GM21515 (cell line): ENCODE data around the gene OR1I1.
"Not testable (repeated sequence)": the region's sequence is repeated elsewhere in the genome, so short reads cannot be mapped to it uniquely, and the experiment has no call there.

Source experiments
- ATAC-seq: cut with Tn5 transposase; IDR thresholded peaks from one replicate; pipeline ENCODE4 v1.9.1; 2021; ENCODE audit not compliant: unreplicated experiment

The OR1I1 gene

DNA sequence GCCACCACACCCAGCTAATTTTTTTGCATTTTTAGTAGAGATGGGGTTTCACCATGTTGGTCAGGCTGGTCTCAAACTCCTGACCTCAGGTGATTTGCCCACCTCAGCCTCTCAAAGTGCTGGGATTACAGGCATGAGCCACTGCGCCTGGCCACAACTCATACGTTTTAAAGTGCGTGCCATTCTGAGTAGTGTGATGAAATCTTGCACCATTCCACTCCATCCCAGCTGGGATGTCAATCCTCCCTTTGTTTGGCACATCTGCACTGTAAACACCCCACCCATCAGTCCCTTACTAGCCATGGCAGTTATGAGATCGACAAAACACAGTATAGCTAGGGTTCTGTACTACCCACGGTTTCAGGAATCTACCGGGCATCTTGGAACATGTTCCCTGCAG lies 16.0 kb downstream of the OR1I1 start:
- ATAC-seq, result not testable (repeated sequence)

DNA sequence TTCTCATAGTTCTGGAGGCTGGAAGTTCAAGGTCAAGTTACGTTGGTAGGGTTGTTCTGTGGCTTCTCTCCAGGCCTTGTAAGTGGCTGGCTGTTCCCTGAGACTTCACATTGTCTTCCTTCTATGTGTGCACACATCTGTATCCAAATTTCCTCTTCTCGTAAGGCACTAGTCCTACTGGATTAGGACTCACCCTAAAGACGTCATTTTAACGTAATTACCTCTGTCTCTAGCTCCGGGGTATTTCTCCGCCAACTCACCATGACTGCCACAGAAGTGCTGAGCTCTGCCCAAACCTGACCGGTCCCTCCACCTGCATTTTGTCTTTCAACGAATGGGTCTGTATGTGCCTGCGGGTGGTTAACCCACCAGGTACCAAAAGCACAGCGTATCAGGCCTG lies 16.4 kb downstream of the OR1I1 start:
- no peak for ATAC-seq

DNA sequence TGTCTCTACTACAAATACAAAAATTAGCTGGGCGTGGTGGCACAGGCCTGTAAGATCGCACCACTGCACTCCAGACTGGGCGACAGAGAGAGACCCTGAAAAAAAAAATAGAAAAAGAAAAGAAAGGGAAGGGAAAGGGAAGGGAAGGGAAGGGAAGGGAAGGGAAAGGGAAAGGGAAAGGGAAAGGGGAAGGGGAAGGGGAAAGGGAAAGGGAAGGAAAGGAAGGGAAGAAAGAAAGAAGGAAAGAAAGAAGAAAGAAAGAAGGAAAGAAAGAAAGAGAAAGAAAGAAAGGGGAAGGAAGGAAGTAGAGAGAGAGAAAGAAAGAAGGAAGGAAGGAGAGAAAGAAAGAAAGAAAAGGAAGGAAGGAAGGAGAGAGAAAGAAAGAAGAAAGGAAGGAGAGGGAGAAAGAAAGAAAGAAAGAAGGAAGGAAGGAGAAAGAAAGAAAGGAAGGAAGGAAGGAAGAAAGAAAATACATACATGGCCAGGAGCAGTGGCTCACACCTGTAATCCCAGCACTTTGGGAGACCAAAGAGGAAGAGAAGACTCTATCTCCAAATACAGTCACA lies 17.1 kb downstream of the OR1I1 start:
- ATAC-seq, result no peak

DNA sequence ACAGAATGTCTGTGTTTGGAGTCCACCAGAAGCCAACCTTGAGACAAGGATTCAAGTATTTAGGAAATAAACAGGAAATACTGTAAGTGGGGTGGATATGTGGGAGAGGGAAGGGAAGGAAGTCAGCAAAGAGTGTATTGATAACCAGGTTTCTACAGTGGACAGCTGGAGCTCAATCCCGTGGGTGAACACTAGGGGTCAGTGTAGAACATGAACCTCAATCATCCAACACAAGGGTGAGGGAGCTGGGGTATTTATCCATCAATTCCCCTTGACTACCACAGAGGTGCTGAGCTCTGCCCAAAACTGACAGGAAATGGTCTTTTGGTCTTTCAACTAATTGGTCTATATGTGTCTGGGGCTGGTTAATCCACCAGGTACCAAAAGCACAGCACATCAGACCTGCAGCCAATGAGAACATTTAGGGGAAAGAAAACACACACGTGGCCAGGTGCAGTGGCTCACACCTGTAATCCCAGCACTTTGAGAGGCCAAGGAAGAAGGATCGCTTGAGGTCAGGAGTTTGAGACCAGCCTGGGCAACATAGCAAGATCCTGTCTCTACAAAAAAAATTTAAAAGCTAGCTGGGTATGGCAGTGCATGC lies 19.6 kb downstream of the OR1I1 start:
- ATAC-seq, result no peak

DNA sequence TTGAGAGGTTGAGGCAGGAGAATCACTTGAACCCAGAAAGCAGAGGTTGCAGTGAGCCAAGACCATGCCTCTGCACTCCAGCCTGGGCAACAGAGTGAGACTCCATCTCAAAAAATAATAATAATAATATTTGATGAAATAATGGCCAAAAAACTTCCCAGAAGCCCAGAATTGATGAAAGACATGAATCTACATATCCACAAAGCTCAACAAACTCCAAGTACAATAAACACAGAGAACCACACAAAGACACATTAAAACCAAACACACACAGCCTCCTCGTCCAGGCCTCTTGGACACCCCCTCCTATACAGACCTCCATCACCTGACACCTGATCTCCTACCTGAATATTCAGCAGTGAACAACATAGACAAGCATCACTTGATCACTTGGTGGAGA lies 22.0 kb downstream of the OR1I1 start:
- no peak for ATAC-seq

DNA sequence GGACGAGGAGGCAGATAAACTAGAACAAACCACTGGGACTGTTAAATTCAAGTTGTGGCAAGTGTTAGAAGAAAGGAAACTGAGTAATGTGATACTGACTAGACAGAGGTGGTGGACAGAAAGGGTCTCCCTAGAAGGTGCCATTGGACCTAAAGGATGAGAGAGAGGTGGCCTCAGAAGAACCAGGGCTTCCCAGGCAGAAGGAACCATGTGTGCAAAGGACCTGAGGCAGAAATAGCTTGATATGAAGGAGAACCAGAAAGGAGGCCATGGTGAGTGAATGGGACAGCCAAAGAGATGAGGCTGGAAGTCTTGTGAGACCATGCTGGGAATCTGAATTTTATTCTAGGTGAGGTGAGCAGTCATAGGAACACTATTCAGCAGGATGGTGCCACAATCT lies 22.4 kb downstream of the OR1I1 start:
- no peak for ATAC-seq

DNA sequence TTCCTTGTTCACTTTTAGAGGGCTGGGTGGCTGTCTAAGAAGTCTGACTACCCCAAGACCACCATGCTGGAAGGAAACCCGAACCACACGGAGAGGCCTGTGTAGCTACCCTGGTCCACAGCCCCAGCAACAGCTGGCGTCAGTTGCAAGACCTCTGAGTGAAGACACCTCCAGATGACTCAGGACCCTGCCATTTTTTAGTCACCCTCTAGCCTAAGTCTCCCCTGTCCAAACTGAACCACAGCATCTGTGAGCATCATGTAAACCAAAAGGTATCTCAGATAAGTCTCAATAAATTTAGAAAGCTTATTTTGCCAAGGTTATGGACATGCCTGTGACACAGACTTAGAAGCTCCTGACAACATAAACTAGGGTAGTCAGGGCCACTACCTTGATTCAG lies 23.0 kb downstream of the OR1I1 start:
- ATAC-seq, result no peak

DNA sequence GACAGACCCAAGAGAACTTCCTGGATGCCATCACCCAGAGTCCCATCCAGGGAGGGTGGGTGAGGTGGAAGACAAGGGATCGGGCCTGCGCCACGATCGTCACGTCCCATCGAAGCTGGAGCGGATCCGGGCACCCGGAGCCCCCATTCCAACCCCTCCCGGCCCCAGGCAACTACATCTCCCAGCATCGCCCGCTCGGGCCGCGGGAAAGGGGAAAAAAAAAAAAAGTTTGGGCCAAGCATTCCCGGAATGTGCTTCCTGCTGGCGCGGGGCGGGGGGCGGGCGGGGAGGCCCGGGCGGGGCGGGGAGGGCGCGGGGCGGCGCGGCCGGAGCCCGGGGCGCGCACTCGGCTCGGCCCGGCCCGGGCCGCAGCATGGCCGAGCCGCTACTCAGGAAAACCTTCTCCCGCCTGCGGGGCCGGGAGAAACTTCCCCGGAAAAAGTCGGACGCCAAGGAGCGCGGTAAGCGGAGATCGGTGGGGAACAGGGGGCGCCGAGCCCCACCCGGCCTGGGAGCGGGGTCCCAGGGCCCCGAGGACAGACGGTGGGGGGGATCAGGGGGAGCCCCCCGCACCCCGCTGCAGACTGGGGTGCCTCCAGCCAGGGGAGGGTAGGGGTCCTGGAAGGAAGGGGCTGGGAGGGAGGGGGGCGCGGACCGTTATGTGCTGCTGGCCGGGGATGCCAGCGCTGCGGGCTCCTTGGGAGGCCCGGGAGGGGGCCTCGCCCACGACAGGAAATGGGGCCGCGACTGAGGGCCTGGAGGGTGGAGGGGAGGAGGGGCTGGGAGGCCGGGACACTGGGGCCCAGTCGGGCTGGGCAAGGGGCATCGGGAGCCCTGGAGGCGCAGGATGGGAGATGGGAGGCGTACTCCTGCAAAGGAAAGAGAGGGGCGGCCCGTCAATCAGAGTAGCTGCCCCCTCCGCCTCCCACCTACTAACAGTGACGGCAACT lies 25.3 kb downstream of the OR1I1 start, which contains the start of gene SYDE1:
Gene SYDE1, plus strand, starts transcription at position 341 of the 950 bp plus-strand sequence. Its CDS starts 33 bp downstream, at position 374.
- ATAC-seq, result no peak

DNA sequence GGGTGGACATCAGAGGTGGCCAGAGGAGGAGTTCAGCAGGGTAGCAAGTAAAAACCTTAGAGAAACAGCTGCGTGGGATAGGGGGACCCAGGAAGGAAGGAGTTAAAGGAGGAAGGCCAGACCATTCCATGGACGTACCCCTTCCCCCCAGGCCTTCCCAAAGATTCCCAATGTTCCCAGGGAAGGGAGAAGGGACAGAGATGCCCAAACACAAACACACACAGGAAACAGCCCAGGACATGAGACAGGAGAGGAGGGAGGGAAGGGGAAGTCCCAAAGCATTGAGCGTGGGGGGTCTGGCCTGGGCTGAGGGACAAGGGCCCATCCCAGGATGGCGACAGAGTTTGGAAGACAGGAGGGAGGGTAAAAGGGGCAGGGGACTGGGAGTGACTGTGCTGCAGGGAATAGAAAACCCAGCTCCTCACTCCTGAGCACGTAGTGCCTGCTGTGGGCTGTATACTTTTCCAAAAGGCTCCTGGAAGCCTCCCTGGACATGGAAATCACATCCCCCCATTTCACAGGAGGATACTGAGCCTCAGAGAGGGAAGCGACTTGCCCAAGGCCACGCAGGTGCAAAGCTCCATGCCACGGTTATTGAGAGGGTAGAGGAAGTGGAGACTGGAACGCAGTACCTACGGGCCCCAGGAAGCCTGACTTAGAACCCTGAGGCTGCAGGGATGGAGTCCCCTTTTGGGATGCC lies 26.3 kb downstream of the OR1I1 start:
- no peak for ATAC-seq

DNA sequence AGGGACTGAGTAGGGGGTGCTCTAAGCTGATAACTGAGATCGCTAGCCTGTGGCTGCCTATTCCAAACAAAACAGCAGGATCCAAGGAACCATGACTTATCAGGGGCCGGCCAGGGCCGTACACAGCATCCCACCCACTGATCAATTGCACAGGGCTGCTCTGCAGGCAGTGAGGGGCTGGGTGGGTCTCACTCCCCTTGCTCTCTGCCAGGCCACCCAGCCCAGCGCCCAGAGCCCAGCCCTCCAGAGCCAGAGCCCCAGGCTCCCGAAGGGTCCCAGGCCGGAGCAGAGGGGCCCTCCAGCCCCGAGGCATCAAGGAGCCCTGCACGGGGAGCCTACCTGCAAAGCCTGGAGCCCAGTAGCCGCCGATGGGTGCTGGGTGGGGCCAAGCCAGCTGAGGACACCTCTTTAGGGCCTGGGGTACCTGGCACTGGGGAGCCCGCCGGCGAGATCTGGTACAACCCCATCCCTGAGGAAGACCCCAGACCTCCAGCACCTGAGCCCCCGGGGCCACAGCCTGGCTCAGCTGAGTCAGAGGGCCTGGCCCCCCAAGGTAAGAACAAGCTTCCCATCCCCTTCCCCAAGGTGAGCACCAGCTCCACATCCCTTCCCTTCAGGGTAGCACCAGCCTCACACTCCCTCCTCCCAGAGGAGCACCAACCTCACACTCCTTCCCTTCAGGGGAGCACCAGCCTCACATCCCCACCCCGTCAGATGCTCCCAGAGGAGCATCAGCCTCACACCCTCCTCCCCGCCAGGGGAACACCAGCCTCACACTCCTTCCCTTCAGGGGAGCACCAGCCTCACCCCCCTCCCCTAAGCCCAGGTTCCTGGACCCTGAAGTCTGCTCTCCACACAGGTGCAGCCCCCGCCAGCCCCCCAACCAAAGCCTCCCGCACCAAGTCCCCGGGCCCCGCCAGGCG lies 27.1 kb downstream of the OR1I1 start:
- ATAC-seq, result no peak

DNA sequence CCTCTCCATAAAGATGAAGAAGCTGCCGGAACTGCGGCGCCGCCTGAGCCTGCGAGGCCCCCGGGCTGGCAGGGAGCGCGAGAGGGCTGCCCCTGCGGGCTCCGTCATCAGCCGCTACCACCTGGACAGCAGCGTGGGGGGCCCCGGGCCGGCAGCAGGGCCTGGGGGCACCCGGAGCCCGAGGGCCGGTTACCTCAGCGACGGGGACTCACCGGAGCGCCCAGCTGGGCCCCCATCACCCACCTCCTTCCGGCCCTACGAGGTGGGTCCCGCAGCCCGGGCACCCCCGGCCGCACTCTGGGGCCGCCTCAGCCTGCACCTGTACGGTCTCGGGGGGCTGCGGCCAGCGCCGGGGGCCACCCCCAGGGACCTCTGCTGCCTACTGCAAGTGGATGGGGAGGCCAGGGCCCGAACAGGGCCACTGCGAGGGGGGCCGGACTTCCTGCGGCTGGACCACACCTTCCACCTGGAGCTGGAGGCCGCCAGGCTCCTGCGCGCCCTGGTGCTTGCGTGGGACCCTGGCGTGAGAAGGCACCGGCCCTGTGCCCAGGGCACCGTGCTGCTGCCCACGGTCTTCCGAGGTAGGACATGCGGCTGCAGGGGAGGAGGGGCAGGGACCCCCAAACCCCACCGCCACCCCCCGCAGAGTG lies 27.9 kb downstream of the OR1I1 start:
- no peak for ATAC-seq

DNA sequence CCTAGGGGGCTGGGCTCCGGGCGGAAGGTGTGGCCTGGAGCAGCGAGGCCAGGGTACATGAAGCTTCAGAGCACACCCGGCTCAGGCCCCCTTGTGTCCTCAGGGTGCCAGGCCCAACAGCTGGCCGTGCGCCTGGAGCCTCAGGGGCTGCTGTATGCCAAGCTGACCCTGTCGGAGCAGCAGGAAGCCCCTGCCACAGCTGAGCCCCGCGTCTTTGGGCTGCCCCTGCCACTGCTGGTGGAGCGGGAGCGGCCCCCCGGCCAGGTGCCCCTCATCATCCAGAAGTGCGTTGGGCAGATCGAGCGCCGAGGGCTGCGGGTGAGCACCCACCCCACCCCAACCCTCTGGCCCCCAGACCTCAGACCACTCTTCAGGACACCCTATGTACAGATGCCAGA lies 28.4 kb downstream of the OR1I1 start:
- no peak for ATAC-seq

DNA sequence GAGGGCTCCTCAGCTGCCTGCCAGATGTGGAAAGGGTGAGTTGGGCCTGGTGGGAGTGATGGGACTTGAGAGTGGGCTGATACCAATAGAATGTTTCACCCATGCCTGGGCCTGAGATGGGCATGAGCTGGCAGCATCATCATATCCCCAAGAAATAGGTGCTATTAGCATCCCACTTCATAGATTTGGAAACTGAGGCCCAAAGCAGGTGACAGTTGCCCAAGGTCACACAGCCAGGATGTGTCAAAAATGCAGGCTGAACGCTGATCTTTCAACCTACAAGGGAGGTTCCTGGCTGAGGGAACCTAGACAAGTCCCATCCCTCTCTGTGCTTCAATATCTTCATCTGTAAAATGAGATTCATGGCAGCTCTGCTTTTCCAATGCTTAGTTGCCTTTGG lies 29.7 kb downstream of the OR1I1 start:
- no peak for ATAC-seq

DNA sequence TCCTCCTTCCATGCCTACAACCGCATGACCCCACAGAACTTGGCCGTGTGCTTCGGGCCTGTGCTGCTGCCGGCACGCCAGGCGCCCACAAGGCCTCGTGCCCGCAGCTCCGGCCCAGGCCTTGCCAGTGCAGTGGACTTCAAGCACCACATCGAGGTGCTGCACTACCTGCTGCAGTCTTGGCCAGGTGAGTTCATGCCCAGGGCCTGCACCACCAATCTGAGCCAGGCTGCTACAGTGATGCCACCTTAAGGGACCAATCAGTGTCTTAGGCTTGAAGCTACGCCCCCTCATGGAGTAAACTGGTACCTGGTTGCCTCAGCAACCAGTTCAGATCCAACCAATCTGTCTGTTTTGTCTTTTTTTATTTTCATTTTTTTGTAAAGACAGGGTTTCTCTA lies 30.4 kb downstream of the OR1I1 start:
- ATAC-seq, result no peak

DNA sequence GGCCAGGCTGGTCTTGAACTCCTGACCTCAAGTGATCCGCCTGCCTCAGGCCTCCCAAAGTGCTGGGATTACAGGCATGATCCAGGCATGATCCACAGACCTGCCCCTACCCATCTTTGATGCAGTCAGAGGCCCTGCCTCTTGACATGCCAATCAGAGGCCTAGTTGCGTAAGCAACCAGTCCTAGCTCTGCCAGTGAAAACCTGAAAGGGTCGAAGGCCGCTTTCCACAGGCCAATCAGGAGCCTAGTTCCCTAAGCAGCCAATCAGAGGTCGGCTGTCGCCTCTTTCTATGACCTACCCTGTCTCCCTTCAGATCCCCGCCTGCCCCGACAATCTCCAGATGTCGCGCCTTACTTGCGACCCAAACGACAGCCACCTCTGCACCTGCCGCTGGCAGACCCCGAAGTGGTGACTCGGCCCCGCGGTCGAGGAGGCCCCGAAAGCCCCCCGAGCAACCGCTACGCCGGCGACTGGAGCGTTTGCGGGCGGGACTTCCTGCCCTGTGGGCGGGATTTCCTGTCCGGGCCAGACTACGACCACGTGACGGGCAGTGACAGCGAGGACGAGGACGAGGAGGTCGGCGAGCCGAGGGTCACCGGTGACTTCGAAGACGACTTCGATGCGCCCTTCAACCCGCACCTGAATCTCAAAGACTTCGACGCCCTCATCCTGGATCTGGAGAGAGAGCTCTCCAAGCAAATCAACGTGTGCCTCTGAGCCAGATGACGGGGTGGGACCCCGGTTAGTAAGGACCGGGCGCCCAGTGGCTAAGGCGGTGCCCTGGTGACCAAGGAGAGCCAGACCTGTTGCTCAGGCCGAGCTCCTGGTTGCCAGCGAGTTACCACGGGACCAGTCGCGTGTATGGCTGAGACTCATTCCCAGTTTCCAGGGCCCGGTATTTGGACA lies 31.5 kb downstream of the OR1I1 start:
- ATAC-seq, result no peak

DNA sequence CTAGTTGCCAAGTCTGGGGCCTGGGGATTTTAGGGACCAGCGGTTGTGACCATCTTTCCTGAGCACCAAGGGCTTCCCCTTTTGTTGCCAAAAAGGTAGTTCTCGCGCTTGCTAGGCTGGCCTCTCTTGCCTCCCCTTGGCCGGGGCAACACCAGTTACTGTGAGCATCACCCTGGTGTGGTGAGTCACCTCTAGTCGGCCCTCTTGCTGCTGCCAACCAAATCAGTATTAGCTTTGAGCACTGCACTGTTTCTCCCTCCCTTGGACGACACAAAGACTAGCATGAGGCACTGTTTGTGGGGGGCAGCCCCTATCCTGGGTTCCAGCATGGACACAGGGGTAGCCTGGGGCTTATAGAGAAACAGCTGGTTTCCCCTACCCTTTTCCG lies 32.1 kb downstream of the OR1I1 start:
- no peak for ATAC-seq

DNA sequence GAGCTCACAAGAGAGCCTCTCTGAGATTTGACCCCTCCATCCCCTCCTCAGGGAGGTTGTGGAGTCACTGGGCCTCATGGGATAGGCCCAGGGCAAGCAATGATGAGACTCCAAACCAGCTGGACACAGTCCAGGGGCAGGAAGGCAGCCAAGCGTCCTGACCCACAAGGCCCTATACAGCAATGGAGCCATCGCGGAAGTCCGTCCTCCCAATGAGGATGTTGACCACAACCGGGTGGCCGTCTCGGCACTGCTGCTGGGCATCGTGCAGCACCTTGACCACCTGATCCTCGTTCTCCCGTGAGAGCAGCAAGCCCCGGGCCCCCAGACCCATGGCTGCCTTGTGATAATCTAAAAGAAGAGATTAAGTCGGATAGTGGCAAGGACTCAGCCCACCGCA lies 33.1 kb downstream of the OR1I1 start:
- ATAC-seq, result no peak

DNA sequence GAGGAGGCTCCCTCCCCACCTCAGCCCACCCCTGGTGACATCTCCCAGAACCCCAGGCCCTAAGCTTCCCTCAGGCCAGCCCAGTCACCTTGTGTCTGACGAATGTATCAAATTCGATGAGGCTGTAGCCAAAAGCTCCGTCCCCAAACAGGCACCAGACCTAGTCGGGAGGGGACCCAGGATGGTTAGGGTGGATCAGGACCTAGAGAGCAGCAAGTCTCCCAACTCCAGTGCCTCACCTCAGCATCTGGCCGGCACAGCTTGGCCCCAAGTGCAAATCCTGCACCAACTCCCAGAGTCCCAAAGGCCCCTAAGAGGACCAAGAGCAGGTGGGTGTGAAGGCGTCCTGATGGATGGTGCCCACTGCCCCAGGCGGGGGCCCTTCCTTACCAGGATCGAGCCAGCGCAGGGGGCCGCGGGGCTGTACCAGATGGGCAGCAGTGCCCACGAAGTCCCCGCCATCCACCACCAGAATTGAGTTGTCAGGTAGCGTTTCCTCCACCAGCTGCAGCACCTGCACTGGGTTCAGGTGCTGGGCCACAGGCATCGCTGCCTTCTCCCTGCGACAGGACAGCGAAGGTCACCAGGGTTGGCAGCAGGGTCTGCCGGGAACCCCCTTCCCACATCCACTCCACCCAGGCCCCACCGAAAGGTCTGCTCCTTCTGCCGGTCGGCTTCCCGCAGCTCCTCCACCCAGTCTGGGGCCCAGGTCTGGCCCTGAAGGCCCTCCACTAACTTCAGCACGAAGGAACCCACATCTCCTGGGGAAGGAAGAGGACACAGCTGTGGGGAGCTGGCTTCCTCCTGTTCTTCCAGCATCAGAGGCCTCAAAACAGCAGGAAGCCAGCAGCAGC lies 34.0 kb downstream of the OR1I1 start:
- ATAC-seq, result no peak
